Tibial nerve (tissue), 3 donors: ENCODE measurements around the gene RASA3.

ENCODE experiments used
- CTCF ChIP-seq, 5 experiments: fragments of 200-600 bp in 3 of 5; fragments of 450-650 bp in 2 of 5; sonication (generic) in 3 of 5; IDR thresholded peaks; one replicate each; pipeline ENCODE4 v1.5.1; 2016 to 2019; ENCODE audit warnings: antibody characterized with exemption in 5 of 5, mild to moderate bottlenecking in 3 of 5, moderate library complexity in 2 of 5
- POLR2A ChIP-seq, 2 donors: fragments of 450-650 bp; IDR thresholded peaks; one replicate each; pipeline ENCODE4 v1.6.1; 2017; ENCODE audit warnings: antibody characterized with exemption in 2 of 2, mild to moderate bottlenecking in 2 of 2, moderate library complexity in 2 of 2

GRCh38 chr13:114106991-114107685 lies 25.3 kb downstream of the RASA3 start:
- TF ChIP-seq CTCF (IDR thresholded peaks at IDR 0.05) (no peak), POLR2A (IDR thresholded peaks at IDR 0.05) (no peak)
